Activated gamma-delta T cell treated with Interleukin-2 at 50 U/mL for 16 hours (primary cell): ENCODE measurements around the gene OR7C1.

ENCODE experiments used
- DNase-seq: peaks from one replicate; pipeline ENCODE4 v3.0.0-alpha.2; 2020

Gene OR7C1

DNA sequence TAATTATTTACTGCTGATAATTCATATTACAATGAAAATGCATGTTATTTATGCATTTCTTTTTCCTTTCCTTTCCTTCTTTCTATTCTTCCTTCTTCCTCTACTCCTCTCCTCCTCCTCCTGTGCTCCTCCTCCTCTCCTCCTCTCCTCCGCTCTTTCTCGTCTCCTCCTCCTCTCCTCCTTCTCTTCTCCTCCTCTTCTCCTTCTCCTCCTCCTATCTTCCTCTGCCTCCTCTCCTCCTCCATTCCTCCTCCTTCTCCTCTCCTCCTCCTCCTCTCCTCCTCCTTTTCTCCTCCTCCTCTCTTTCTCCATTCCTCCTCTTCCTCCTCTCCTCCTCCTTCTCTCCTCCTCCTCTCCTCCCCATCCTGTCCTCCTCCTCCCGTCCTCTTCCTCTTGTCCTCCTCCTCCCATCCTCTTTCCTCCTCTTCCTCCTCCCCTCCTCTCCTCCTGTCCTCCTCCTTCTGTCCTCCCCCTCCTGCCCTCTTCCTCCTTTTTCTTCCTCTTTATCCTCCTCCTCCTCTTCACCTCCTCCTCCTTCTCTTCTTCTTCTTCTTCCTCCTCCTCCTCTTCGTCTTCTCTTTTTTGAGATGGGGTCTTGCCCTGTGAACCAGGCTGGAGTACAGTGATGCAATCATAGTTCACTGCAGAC lies 71.4 kb downstream of the OR7C1 start:
- no peak for DNase-seq

DNA sequence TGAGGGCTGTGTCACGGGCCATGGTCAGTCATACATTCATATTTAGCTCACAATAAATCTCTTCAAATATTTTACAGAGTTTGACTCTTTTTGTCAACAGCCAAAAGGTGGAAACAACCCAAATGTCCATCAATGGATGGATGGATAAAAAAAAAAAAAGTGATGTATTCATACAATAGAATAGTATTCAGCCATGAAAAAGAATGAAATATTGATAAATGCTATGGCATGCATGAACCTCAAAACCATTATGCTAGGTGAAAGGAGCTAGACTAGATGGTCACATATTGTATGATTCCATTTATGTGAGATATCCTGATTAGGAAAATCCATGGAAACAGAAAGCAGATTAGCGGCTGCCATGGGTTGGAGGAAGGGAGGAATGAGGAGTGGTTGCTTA lies 72.9 kb downstream of the OR7C1 start:
- DNase-seq, result no peak

DNA sequence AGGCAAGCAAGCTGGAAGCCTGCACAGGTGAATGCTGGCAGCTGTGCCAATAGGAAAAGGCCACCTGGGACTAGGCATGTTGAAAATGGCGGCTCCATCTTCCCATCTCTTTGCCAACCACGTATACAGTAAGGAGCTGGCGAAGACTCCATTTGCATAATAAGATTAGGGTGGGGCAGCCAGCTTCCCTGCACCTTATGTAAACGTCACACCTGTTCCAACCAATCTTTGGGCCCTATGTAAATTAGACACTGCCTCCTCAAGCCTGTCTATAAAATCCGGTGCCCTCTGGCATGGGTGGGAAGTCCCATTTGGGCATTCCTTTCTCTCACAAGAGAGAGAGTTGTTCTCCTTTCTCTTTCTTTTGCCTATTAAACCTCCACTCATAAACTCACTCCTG lies 73.4 kb downstream of the OR7C1 start:
- DNase-seq, result no peak

- no peak for DNase-seq
These were observed 76.2 kb downstream of the OR7C1 start for GRCh38 chr19:14758816-14759215.

GRCh38 chr19:14748601-14749000 lies 86.4 kb downstream of the OR7C1 start:
- DNase-seq, result no peak
